WTC11 (cell line): Measurements from ENCODE around the gene RHOT1. TPM values are rescaled to one million over a fixed set of nuclear protein-coding genes. Genes with fewer than 3 reads are reported as not detected.

Source experiments
- ATAC-seq: fragments of 200-7000 bp; cut with Tn5 transposase; 2 replicates; pipeline ENCODE4 v1.10.0; 2021; ENCODE audit warnings: mild to moderate bottlenecking, moderate library complexity
- CTCF ChIA-PET: fragments of 300-600 bp; sonication (Branson Sonifier 250); formaldehyde crosslinking; loops from one replicate; lab custom pipeline; 2021; ENCODE audit warnings: antibody characterized with exemption; lab: Charles Lee
- POLR2A ChIA-PET: fragments of 350-600 bp; sonication (Branson Sonifier 250); formaldehyde crosslinking; loops from one replicate; lab custom pipeline; 2021; ENCODE audit warnings: antibody characterized with exemption; lab: Charles Lee
- DNase-seq: peaks from one replicate; pipeline ENCODE4 v3.0.0; 2021; ENCODE audit warnings: low spot score
- H3K27ac Mint-ChIP-seq: 2 replicates; pipeline ENCODE4 v1.8.0; 2021; ENCODE audit warnings: mixed read lengths
- H3K27me3 Mint-ChIP-seq: 2 replicates; pipeline ENCODE4 v1.8.0; 2021; ENCODE audit warnings: low read depth, mild to moderate bottlenecking, moderate library complexity, mixed read lengths
- H3K36me3 Mint-ChIP-seq: 2 replicates; pipeline ENCODE4 v1.8.0; 2021; ENCODE audit warnings: mixed read lengths
- H3K4me1 Mint-ChIP-seq: 2 replicates; pipeline ENCODE4 v1.8.0; 2022; ENCODE audit warnings: mixed read lengths
- H3K4me3 Mint-ChIP-seq: 2 replicates; pipeline ENCODE4 v1.8.0; 2021; ENCODE audit warnings: mild to moderate bottlenecking, moderate library complexity, mixed read lengths
- H3K9me3 Mint-ChIP-seq: 2 replicates; pipeline ENCODE4 v1.8.0; 2021; ENCODE audit warnings: mixed read lengths
- CREM ChIP-seq: sonication (generic); formaldehyde crosslinking; IDR thresholded peaks from 2 replicates; pipeline ENCODE4 v1.8.1; 2022; ENCODE audit warnings: mild to moderate bottlenecking, missing genetic modification reagents, moderate library complexity
- ETV6 ChIP-seq: sonication (generic); formaldehyde crosslinking; IDR thresholded peaks from 2 replicates; pipeline ENCODE4 v1.8.1; 2022; ENCODE audit warnings: mild to moderate bottlenecking, missing genetic modification reagents
- GABPB1 ChIP-seq: sonication (generic); formaldehyde crosslinking; IDR thresholded peaks from 2 replicates; pipeline ENCODE4 v1.8.1; 2023; ENCODE audit warnings: mild to moderate bottlenecking, missing genetic modification reagents
- GRHL2 ChIP-seq: fragments of 250-450 bp; sonication (Bioruptor Pico); IDR thresholded peaks from 2 replicates; pipeline ENCODE4 v1.8.0; 2022; ENCODE audit warnings: mild to moderate bottlenecking, moderate library complexity; ENCODE audit not compliant: insufficient replicate concordance, severe bottlenecking
- GTF2I ChIP-seq: fragments of 250-450 bp; sonication (Bioruptor Pico); conservative IDR thresholded peaks from 2 replicates; pipeline ENCODE4 v1.4.0; 2021; ENCODE audit warnings: mild to moderate bottlenecking
- HMGA2 ChIP-seq: fragments of 250-450 bp; sonication (Bioruptor Pico); IDR thresholded peaks from 2 replicates; pipeline ENCODE4 v1.4.0; 2021; ENCODE audit warnings: mild to moderate bottlenecking, moderate library complexity
- JUN ChIP-seq: sonication (generic); formaldehyde crosslinking; IDR thresholded peaks from 2 replicates; pipeline ENCODE4 v1.8.0; 2023; ENCODE audit warnings: mild to moderate bottlenecking, missing genetic modification reagents
- KAT7 ChIP-seq: sonication (generic); formaldehyde crosslinking; IDR thresholded peaks from 2 replicates; pipeline ENCODE4 v1.8.1; 2023; ENCODE audit warnings: missing genetic modification reagents, mild to moderate bottlenecking, borderline replicate concordance
- MYBL2 ChIP-seq: sonication (generic); formaldehyde crosslinking; IDR thresholded peaks from 2 replicates; pipeline ENCODE4 v1.8.1; 2023; ENCODE audit warnings: mild to moderate bottlenecking, moderate library complexity, missing genetic modification reagents
- NFE2L1 ChIP-seq: sonication (generic); formaldehyde crosslinking; IDR thresholded peaks from 2 replicates; pipeline ENCODE4 v1.8.1; 2023; ENCODE audit warnings: missing genetic modification reagents
- RORB ChIP-seq: fragments of 250-450 bp; sonication (Bioruptor Pico); IDR thresholded peaks from 2 replicates; pipeline ENCODE4 v1.9.0; 2021; ENCODE audit warnings: mild to moderate bottlenecking
- SMAD4 ChIP-seq: sonication (generic); formaldehyde crosslinking; IDR thresholded peaks from 2 replicates; pipeline ENCODE4 v1.8.0; 2022; ENCODE audit warnings: mild to moderate bottlenecking, missing genetic modification reagents
- SOX15 ChIP-seq: fragments of 250-450 bp; sonication (Bioruptor Pico); IDR thresholded peaks from 2 replicates; pipeline ENCODE4 v1.9.0; 2021; ENCODE audit warnings: mild to moderate bottlenecking
- TP53 ChIP-seq: sonication (generic); formaldehyde crosslinking; IDR thresholded peaks from 2 replicates; pipeline ENCODE4 v1.8.1; 2023; ENCODE audit warnings: mild to moderate bottlenecking, missing genetic modification reagents
- ZNF396 ChIP-seq: fragments of 250-450 bp; sonication (Bioruptor Pico); IDR thresholded peaks from 2 replicates; pipeline ENCODE4 v1.8.0; 2021; ENCODE audit warnings: mild to moderate bottlenecking, moderate library complexity, borderline replicate concordance
- total RNA-seq: library from RNA; stranded (reverse); gene quantifications from 3 replicates; pipeline ENCODE4 v1.2.3, GENCODE V29; 2021
- TF ChIP-seq, protein P1 (sequence below): sonication (generic); formaldehyde crosslinking; IDR thresholded peaks from 2 replicates; pipeline ENCODE4 v1.8.0; 2022; ENCODE audit warnings: mild to moderate bottlenecking, missing genetic modification reagents
- TF ChIP-seq, protein P2 (sequence below): sonication (generic); formaldehyde crosslinking; IDR thresholded peaks from 2 replicates; pipeline ENCODE4 v1.8.0; 2022; ENCODE audit warnings: mild to moderate bottlenecking, missing genetic modification reagents
- TF ChIP-seq, protein P3 (sequence below): sonication (generic); formaldehyde crosslinking; conservative IDR thresholded peaks from 2 replicates; pipeline ENCODE4 v1.8.1; 2023; ENCODE audit warnings: mild to moderate bottlenecking, low read depth, missing genetic modification reagents, moderate library complexity
- TF ChIP-seq, protein P4 (sequence below): fragments of 250-450 bp; sonication (Bioruptor Pico); IDR thresholded peaks from 2 replicates; pipeline ENCODE4 v1.9.0; 2021; ENCODE audit warnings: moderate library complexity, mild to moderate bottlenecking, inconsistent platforms, borderline replicate concordance
- TF ChIP-seq, protein P5 (sequence below): sonication (generic); formaldehyde crosslinking; IDR thresholded peaks from 2 replicates; pipeline ENCODE4 v1.8.1; 2022; ENCODE audit warnings: mild to moderate bottlenecking, moderate library complexity, missing genetic modification reagents
- TF ChIP-seq, protein P6 (sequence below): sonication (generic); formaldehyde crosslinking; IDR thresholded peaks from 2 replicates; pipeline ENCODE4 v1.8.1; 2022; ENCODE audit warnings: low read depth, mild to moderate bottlenecking, moderate library complexity, missing genetic modification reagents, borderline replicate concordance
- TF ChIP-seq, protein P7 (sequence below): sonication (generic); formaldehyde crosslinking; IDR thresholded peaks from 2 replicates; pipeline ENCODE4 v1.8.0; 2023; ENCODE audit warnings: missing genetic modification reagents
- TF ChIP-seq, protein P8 (sequence below): fragments of 250-450 bp; sonication (Bioruptor Pico); IDR thresholded peaks from 2 replicates; pipeline ENCODE4 v1.9.0; 2021; ENCODE audit warnings: mild to moderate bottlenecking

RHOT1 gene
- total RNA-seq, 1 experiment from 2014 or later = 28.9 TPM

DNA sequence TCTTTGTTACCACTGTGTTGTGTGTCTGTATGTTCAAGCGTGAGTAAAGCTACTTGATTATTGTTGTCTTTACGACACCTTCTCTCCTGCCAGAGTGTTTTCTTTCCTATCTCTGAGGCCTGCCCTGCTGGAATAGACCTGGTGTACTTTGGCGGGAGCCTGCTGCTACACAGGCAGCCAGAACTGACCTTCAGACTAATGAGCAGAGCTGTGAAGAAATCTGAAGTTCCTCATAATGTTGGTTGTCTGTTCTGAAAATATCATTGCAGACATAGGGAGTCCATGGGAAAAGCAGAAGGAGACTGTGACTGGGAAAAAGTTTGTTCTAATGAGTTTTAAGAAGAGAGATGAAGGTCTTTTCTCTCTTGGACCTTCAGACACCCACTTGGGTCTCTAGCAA is 9.8 kb downstream of the RHOT1 start:
- Mint-ChIP-seq H3K27me3 (no peaks in the 10 kb centered on the region), H3K9me3 (no peaks in the 10 kb centered on the region), H3K4me1 (peaks cover 10% of the 10 kb centered on the region)
- CTCF ChIA-PET = no interaction called here
- DNase-seq = no peak
- POLR2A ChIA-PET = no interaction called here
- TF ChIP-seq SMAD4 = no peak
- TF ChIP-seq NFE2L1 = no peak
- no peak for TF ChIP-seq HMGA2 (CRISPR knock-in tag)
- no peak for TF ChIP-seq RORB (CRISPR knock-in tag)
- no peak for TF ChIP-seq ZNF396 (CRISPR knock-in tag)
- TF ChIP-seq SOX15 (CRISPR knock-in tag) = no peak
- TF ChIP-seq, protein P1, sequence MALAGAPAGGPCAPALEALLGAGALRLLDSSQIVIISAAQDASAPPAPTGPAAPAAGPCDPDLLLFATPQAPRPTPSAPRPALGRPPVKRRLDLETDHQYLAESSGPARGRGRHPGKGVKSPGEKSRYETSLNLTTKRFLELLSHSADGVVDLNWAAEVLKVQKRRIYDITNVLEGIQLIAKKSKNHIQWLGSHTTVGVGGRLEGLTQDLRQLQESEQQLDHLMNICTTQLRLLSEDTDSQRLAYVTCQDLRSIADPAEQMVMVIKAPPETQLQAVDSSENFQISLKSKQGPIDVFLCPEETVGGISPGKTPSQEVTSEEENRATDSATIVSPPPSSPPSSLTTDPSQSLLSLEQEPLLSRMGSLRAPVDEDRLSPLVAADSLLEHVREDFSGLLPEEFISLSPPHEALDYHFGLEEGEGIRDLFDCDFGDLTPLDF (CRISPR knock-in tag) = no peak
- no peak for TF ChIP-seq GRHL2 (CRISPR knock-in tag)
- TF ChIP-seq TP53 (CRISPR knock-in tag) = no peak
- TF ChIP-seq, all 79 proteins: peak for 0
- no peak for ATAC-seq
- Mint-ChIP-seq H3K4me3 (no peak overlapping the region), H3K27ac (peak overlapping the region; percentile 67), H3K36me3 (peaks cover 13% of the 10 kb centered on the region)

DNA sequence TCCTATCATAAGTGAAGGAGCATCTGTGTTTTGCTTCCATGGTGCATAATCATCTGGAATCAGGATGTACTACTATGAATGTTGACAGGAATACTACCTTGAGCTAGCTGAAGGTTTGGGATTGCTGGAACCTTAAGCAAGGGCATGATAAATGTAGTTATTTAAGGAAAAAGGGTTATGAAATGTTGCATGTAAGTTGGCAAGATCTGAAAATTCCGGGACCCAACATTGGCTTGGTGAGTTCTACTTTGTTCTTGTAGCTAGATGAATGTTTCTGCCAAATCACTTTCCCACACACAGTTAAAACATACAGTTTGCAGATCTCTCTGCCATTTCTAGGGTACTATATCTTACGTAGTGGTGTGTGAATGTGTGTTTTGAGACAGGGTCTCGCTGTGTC is 13.6 kb downstream of the RHOT1 start:
- TF ChIP-seq, protein P2, sequence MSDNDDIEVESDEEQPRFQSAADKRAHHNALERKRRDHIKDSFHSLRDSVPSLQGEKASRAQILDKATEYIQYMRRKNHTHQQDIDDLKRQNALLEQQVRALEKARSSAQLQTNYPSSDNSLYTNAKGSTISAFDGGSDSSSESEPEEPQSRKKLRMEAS (CRISPR knock-in tag) = no peak
- TF ChIP-seq, protein P3, sequence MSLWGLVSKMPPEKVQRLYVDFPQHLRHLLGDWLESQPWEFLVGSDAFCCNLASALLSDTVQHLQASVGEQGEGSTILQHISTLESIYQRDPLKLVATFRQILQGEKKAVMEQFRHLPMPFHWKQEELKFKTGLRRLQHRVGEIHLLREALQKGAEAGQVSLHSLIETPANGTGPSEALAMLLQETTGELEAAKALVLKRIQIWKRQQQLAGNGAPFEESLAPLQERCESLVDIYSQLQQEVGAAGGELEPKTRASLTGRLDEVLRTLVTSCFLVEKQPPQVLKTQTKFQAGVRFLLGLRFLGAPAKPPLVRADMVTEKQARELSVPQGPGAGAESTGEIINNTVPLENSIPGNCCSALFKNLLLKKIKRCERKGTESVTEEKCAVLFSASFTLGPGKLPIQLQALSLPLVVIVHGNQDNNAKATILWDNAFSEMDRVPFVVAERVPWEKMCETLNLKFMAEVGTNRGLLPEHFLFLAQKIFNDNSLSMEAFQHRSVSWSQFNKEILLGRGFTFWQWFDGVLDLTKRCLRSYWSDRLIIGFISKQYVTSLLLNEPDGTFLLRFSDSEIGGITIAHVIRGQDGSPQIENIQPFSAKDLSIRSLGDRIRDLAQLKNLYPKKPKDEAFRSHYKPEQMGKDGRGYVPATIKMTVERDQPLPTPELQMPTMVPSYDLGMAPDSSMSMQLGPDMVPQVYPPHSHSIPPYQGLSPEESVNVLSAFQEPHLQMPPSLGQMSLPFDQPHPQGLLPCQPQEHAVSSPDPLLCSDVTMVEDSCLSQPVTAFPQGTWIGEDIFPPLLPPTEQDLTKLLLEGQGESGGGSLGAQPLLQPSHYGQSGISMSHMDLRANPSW (CRISPR knock-in tag) = no peak
- TF ChIP-seq, protein P4, sequence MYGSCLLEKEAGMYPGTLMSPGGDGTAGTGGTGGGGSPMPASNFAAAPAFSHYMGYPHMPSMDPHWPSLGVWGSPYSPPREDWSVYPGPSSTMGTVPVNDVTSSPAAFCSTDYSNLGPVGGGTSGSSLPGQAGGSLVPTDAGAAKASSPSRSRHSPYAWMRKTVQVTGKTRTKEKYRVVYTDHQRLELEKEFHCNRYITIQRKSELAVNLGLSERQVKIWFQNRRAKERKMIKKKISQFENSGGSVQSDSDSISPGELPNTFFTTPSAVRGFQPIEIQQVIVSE (CRISPR knock-in tag) = no peak
- TF ChIP-seq, protein P5, sequence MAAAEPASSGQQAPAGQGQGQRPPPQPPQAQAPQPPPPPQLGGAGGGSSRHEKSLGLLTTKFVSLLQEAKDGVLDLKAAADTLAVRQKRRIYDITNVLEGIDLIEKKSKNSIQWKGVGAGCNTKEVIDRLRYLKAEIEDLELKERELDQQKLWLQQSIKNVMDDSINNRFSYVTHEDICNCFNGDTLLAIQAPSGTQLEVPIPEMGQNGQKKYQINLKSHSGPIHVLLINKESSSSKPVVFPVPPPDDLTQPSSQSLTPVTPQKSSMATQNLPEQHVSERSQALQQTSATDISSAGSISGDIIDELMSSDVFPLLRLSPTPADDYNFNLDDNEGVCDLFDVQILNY = no peak
- no peak for TF ChIP-seq GABPB1 (CRISPR knock-in tag)
- TF ChIP-seq, all 79 proteins: peak for 0
- H3K4me1 Mint-ChIP-seq = peaks cover under 1% of the 10 kb centered on the region; the same call in 1 of the 2 replicates
- H3K27ac Mint-ChIP-seq = no peak overlapping the region
- peaks cover 1% of the 10 kb centered on the region; the same call in 1 of the 2 replicates for H3K9me3 Mint-ChIP-seq
- no peak overlapping the region for H3K4me3 Mint-ChIP-seq
- no peaks in the 10 kb centered on the region for H3K27me3 Mint-ChIP-seq
- ChIA-PET POLR2A (no interaction called here), CTCF (no interaction called here)
- DNase-seq (no peak), ATAC-seq (no peak)
- peaks cover 25% of the 10 kb centered on the region for H3K36me3 Mint-ChIP-seq

DNA sequence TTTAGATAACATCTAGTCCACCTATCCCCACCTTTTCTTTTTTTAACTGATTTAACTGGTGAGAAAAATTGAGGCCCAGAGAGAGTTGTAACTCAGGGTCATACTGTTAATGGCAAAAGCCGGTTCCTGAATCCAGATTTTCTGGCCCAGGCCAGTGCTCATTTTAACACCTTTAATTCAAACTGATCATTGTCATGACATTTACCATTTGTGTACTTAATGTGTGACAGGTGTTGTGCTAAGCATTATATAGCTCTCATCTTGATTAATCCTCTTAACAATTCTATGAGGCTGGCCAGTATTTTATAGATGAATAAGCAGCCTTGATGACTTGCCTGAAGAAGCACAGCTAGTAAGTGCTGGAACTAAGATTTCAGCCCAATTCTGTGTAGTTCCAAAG is 14.4 kb downstream of the RHOT1 start:
- POLR2A ChIA-PET = no interaction called here
- Mint-ChIP-seq H3K27ac (no peak overlapping the region), H3K36me3 (peaks cover 32% of the 10 kb centered on the region), H3K4me3 (no peak overlapping the region), H3K4me1 (no peaks in the 10 kb centered on the region), H3K27me3 (no peaks in the 10 kb centered on the region), H3K9me3 (peaks cover 8% of the 10 kb centered on the region)
- DNase-seq = no peak
- no peak for ATAC-seq
- CTCF ChIA-PET = interaction anchor here (1.3 kb wide), 1 partner anchor 287 kb away, joined by 3 read pairs; the partner anchor contains the start of gene PSMD11
- TF ChIP-seq GTF2I (CRISPR knock-in tag) (no peak), ETV6 (CRISPR knock-in tag) (no peak), CREM (CRISPR knock-in tag) (no peak), KAT7 (no peak), MYBL2 (no peak), JUN (no peak)
- TF ChIP-seq, protein P6, sequence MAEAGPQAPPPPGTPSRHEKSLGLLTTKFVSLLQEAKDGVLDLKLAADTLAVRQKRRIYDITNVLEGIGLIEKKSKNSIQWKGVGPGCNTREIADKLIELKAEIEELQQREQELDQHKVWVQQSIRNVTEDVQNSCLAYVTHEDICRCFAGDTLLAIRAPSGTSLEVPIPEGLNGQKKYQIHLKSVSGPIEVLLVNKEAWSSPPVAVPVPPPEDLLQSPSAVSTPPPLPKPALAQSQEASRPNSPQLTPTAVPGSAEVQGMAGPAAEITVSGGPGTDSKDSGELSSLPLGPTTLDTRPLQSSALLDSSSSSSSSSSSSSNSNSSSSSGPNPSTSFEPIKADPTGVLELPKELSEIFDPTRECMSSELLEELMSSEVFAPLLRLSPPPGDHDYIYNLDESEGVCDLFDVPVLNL = no peak
- TF ChIP-seq, protein P7, sequence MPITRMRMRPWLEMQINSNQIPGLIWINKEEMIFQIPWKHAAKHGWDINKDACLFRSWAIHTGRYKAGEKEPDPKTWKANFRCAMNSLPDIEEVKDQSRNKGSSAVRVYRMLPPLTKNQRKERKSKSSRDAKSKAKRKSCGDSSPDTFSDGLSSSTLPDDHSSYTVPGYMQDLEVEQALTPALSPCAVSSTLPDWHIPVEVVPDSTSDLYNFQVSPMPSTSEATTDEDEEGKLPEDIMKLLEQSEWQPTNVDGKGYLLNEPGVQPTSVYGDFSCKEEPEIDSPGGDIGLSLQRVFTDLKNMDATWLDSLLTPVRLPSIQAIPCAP (CRISPR knock-in tag) = no peak
- TF ChIP-seq, protein P8, sequence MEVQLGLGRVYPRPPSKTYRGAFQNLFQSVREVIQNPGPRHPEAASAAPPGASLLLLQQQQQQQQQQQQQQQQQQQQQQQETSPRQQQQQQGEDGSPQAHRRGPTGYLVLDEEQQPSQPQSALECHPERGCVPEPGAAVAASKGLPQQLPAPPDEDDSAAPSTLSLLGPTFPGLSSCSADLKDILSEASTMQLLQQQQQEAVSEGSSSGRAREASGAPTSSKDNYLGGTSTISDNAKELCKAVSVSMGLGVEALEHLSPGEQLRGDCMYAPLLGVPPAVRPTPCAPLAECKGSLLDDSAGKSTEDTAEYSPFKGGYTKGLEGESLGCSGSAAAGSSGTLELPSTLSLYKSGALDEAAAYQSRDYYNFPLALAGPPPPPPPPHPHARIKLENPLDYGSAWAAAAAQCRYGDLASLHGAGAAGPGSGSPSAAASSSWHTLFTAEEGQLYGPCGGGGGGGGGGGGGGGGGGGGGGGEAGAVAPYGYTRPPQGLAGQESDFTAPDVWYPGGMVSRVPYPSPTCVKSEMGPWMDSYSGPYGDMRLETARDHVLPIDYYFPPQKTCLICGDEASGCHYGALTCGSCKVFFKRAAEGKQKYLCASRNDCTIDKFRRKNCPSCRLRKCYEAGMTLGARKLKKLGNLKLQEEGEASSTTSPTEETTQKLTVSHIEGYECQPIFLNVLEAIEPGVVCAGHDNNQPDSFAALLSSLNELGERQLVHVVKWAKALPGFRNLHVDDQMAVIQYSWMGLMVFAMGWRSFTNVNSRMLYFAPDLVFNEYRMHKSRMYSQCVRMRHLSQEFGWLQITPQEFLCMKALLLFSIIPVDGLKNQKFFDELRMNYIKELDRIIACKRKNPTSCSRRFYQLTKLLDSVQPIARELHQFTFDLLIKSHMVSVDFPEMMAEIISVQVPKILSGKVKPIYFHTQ = no peak
